ENCODE results near the gene TSFM.

Gene TSFM

GRCh38 chr12:57840726-57841125, 58.1 kb downstream of the TSFM start:
- no peak overlapping the region for H2BK15ac ChIP-seq (replicated peaks; ENCODE audit: low read depth)
- no peak overlapping the region for H3K4me2 ChIP-seq (ENCODE audit: low read length)
- H3K56ac ChIP-seq (ENCODE audit: low read length), result no peak overlapping the region
- H2AK5ac ChIP-seq (ENCODE audit: low read length), result no peak overlapping the region
- no peak overlapping the region for H4K8ac ChIP-seq (ENCODE audit: low read depth, low read length)
- no peak overlapping the region for H3K9ac ChIP-seq (ENCODE audit: low read length)
- H3K18ac ChIP-seq (ENCODE audit: low read length), result no peak overlapping the region
- no peak for DNase-seq
- WGBS (ENCODE audit: extremely low coverage, insufficient coverage, low lambda C conversion rate), result no CpG with 5 or more reads among the region's 3 CpGs
- H3K36me3 ChIP-seq (ENCODE audit: control insufficient read depth, insufficient read depth, low read length), result no peaks in the 10 kb centered on the region
- H3K27ac ChIP-seq (ENCODE audit: low read depth, low read length), result no peak overlapping the region
- peaks cover 32% of the 10 kb centered on the region for H3K4me1 ChIP-seq (ENCODE audit: control insufficient read depth, low read depth, low read length)
- H3K79me1 ChIP-seq (ENCODE audit: low read length), result peaks cover 25% of the 10 kb centered on the region
- no peak overlapping the region for H2BK5ac ChIP-seq (ENCODE audit: low read length)
- no peak overlapping the region for H3K4me3 ChIP-seq (ENCODE audit: low read length)
- no peak overlapping the region for H4K5ac ChIP-seq (ENCODE audit: low read length)
- no peak overlapping the region for H3K23ac ChIP-seq (ENCODE audit: low read length)
- H2BK120ac ChIP-seq (ENCODE audit: low read depth, low read length), result no peak overlapping the region
- H3K79me2 ChIP-seq (ENCODE audit: control insufficient read depth, insufficient read depth, low read length), result peaks cover 94% of the 10 kb centered on the region
- H3K4ac ChIP-seq (ENCODE audit: low read depth, low read length), result no peak overlapping the region
- no peaks in the 10 kb centered on the region for H3K27me3 ChIP-seq (ENCODE audit: insufficient read depth, low read length, poor library complexity)

GRCh38 chr12:57841445-57841844, 58.9 kb downstream of the TSFM start:
- Histone ChIP-seq H3K9ac (ENCODE audit: low read length) (no peak overlapping the region), H3K4me1 (ENCODE audit: control insufficient read depth, low read depth, low read length) (peaks cover 32% of the 10 kb centered on the region), H4K8ac (ENCODE audit: low read depth, low read length) (no peak overlapping the region), H4K5ac (ENCODE audit: low read length) (no peak overlapping the region), H2BK15ac (replicated peaks; ENCODE audit: low read depth) (no peak overlapping the region), H3K27me3 (ENCODE audit: insufficient read depth, low read length, poor library complexity) (no peaks in the 10 kb centered on the region), H3K18ac (ENCODE audit: low read length) (no peak overlapping the region), H3K23ac (ENCODE audit: low read length) (no peak overlapping the region), H3K36me3 (ENCODE audit: control insufficient read depth, insufficient read depth, low read length) (no peaks in the 10 kb centered on the region), H3K4me3 (ENCODE audit: low read length) (no peak overlapping the region), H3K27ac (ENCODE audit: low read depth, low read length) (no peak overlapping the region), H3K79me1 (ENCODE audit: low read length) (peaks cover 19% of the 10 kb centered on the region), H2BK5ac (ENCODE audit: low read length) (no peak overlapping the region), H3K4ac (ENCODE audit: low read depth, low read length) (no peak overlapping the region), H3K4me2 (ENCODE audit: low read length) (no peak overlapping the region), H2BK120ac (ENCODE audit: low read depth, low read length) (no peak overlapping the region), H2AK5ac (ENCODE audit: low read length) (no peak overlapping the region), H3K56ac (ENCODE audit: low read length) (no peak overlapping the region), H3K79me2 (ENCODE audit: control insufficient read depth, insufficient read depth, low read length) (peaks cover 92% of the 10 kb centered on the region)
- no CpG with 5 or more reads among the region's 4 CpGs for WGBS (ENCODE audit: extremely low coverage, insufficient coverage, low lambda C conversion rate)
- DNase-seq, result no peak

DNA sequence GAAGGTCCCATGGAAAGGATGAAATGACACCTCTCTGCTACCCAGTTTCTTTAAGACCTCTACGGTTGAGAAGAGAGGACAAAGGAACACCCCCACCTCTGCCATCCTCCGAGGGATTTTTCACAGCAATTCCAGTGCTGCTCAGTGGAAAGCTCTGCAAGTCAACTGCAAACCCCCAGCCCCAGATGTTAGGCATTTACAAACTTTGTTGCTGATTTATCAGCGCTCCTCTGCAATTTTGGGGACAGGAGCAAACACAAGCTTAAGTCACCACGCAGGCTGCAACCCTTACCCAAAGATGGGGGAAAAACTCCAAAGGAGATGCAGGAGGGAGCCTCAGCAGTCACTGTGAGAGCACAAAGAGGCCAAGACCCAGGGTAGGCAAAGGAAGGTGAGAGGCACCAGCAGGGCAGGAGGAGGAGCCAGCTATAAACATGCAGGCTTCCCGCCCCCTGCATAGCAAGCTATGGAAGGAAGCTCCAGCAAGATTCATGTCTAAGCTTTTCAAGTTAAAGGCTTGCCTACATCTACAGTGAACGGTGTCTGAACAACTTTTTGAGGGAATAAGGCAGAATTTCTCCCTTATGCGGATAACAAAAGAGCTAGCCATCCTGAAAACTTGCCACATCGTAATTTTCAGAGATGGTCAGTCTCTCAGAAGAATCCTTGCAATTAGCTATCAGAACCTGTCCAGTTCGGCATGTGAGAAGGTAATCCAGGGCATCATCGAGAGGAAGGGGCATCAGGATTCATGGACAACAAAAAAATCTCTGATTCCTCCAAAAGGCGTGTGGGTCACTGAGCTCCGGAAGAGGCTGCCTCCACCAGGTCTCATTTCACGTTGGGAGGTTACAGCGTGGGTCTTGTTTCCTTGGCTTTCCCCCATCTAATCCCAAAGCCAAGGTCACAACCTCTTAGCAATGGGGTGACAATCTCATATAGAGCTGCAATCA, 60.0 kb downstream of the TSFM start:
- Histone ChIP-seq H3K4ac (ENCODE audit: low read depth, low read length) (no peak overlapping the region), H2BK15ac (replicated peaks; ENCODE audit: low read depth) (no peak overlapping the region), H4K5ac (ENCODE audit: low read length) (no peak overlapping the region), H2BK5ac (ENCODE audit: low read length) (peak overlapping the region; percentile 61), H3K36me3 (ENCODE audit: control insufficient read depth, insufficient read depth, low read length) (no peaks in the 10 kb centered on the region), H3K27me3 (ENCODE audit: insufficient read depth, low read length, poor library complexity) (no peaks in the 10 kb centered on the region), H3K27ac (ENCODE audit: low read depth, low read length) (peak overlapping the region; percentile 26), H3K79me1 (ENCODE audit: low read length) (peaks cover 17% of the 10 kb centered on the region), H2AK5ac (ENCODE audit: low read length) (no peak overlapping the region), H3K79me2 (ENCODE audit: control insufficient read depth, insufficient read depth, low read length) (peaks cover 82% of the 10 kb centered on the region), H3K4me1 (ENCODE audit: control insufficient read depth, low read depth, low read length) (peaks cover 24% of the 10 kb centered on the region), H3K18ac (ENCODE audit: low read length) (peak overlapping the region; percentile 52), H3K56ac (ENCODE audit: low read length) (peak overlapping the region; percentile 80), H2BK120ac (ENCODE audit: low read depth, low read length) (no peak overlapping the region), H3K4me2 (ENCODE audit: low read length) (peak overlapping the region; percentile 43), H3K4me3 (ENCODE audit: low read length) (no peak overlapping the region), H3K23ac (ENCODE audit: low read length) (no peak overlapping the region), H3K9ac (ENCODE audit: low read length) (peak overlapping the region; percentile 66), H4K8ac (ENCODE audit: low read depth, low read length) (no peak overlapping the region)
- DNase-seq, result peak; percentile 82
- no CpG with 5 or more reads among the region's 14 CpGs for WGBS (ENCODE audit: extremely low coverage, insufficient coverage, low lambda C conversion rate)

DNA sequence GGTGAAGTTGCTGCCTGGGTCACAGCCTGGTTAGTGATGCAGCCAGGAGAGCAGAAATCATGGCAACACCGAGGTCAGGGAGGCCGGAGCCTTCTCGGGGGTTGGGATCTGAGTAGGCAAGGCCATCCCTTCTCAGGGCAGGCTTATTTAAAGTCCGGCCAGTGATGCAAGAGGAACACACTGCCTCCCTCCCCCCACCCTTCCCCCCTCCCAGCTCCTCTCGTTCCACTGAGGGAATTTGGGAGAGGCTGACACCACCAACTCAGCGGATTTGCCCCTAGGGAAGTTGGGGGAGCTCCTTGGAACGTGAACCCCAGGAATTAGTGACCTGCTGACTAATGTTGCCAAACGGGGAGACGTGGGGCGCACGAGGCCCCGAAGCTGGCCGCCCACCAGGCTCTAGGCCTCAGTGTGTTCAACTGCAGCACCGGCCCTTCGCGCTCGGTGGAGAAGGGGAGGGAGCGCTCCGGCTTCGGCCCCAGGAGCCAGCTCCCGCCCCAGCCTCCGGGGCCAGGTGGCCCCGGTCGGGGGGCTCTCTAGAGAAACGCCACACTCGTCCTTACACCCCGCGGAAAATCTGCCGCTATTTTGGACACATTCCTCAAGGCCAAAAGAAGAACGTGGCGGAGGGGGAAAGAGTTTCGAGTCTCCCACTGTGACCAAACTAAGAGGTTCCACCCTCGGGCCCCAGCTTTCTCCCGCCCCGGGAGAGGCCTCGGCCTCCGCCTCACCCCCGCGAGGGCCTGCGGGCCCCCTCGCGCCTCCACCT, 62.3 kb downstream of the TSFM start:
- no peak overlapping the region for H4K8ac ChIP-seq (ENCODE audit: low read depth, low read length)
- peak; percentile 93 for DNase-seq
- H3K79me2 ChIP-seq (ENCODE audit: control insufficient read depth, insufficient read depth, low read length), result peaks cover 62% of the 10 kb centered on the region
- H3K18ac ChIP-seq (ENCODE audit: low read length), result peak overlapping the region; percentile 99
- no peak overlapping the region for H4K5ac ChIP-seq (ENCODE audit: low read length)
- peak overlapping the region; percentile 91 for H3K4ac ChIP-seq (ENCODE audit: low read depth, low read length)
- peak overlapping the region; percentile 42 for H3K4me2 ChIP-seq (ENCODE audit: low read length)
- peak overlapping the region; percentile 94 for H3K23ac ChIP-seq (ENCODE audit: low read length)
- peak overlapping the region; percentile 100 for H3K27ac ChIP-seq (ENCODE audit: low read depth, low read length)
- peak overlapping the region; percentile 54 for H2BK5ac ChIP-seq (ENCODE audit: low read length)
- H3K36me3 ChIP-seq (ENCODE audit: control insufficient read depth, insufficient read depth, low read length), result no peaks in the 10 kb centered on the region
- H3K4me3 ChIP-seq (ENCODE audit: low read length), result peak overlapping the region; percentile 95
- H3K56ac ChIP-seq (ENCODE audit: low read length), result peak overlapping the region; percentile 94
- peaks cover 13% of the 10 kb centered on the region for H3K79me1 ChIP-seq (ENCODE audit: low read length)
- H2BK120ac ChIP-seq (ENCODE audit: low read depth, low read length), result peak overlapping the region; percentile 66
- peak overlapping the region; percentile 96 for H3K9ac ChIP-seq (ENCODE audit: low read length)
- H3K4me1 ChIP-seq (ENCODE audit: control insufficient read depth, low read depth, low read length), result peaks cover 18% of the 10 kb centered on the region
- H3K27me3 ChIP-seq (ENCODE audit: insufficient read depth, low read length, poor library complexity), result no peaks in the 10 kb centered on the region
- no peak overlapping the region for H2BK15ac ChIP-seq (replicated peaks; ENCODE audit: low read depth)
- no CpG with 5 or more reads among the region's 42 CpGs for WGBS (ENCODE audit: extremely low coverage, insufficient coverage, low lambda C conversion rate)
- no peak overlapping the region for H2AK5ac ChIP-seq (ENCODE audit: low read length)

DNA sequence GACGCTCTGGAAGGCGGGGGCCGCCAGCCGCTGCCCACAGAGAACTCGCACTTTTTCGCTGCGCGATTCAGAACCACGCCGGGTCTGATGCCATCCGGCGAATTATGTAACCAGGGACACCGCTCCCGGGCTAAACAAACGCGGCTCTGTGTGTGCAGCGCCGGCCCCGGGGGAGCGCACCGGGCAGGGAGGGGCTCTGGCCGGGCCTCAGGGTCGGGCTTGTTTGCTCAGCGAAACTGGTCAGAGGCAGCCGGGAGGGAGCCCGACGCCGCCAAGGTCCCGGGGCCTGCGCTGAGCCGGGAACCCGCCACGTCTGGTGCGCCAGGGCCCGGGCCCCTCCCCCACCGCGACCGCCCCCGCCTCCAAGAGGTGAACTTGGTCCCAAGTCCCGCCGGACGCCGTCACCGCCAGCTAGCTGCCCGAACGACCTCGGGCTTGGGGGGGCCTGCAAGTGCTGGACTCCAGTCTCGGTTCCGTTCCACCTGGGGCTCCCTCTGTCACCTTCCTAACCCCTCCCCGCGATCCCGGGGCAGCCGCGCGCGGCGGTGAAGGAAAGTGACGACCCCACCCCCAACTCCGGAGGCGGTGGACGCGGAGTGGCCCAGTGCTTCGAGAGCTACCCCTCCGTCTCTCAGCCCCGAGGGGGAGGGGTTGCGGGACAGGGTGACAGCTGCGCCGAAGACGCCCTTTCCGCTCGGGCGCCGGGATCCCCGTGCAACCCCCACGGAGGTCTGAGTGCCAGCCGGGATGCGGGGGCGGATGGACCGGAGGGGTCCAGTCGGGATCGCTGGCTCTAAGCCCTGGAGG, 63.1 kb downstream of the TSFM start:
- H3K9ac ChIP-seq (ENCODE audit: low read length), result peak overlapping the region; percentile 96
- no CpG with 5 or more reads among the region's 81 CpGs for WGBS (ENCODE audit: extremely low coverage, insufficient coverage, low lambda C conversion rate)

More for the DNA sequence above, 63.1 kb downstream of the TSFM start:
- H3K79me2 ChIP-seq (ENCODE audit: control insufficient read depth, insufficient read depth, low read length), result peaks cover 54% of the 10 kb centered on the region
- peak overlapping the region; percentile 100 for H3K27ac ChIP-seq (ENCODE audit: low read depth, low read length)
- H2BK15ac ChIP-seq (replicated peaks; ENCODE audit: low read depth), result no peak overlapping the region
- H3K27me3 ChIP-seq (ENCODE audit: insufficient read depth, low read length, poor library complexity), result no peaks in the 10 kb centered on the region
- peaks cover 7% of the 10 kb centered on the region for H3K79me1 ChIP-seq (ENCODE audit: low read length)
- peak overlapping the region; percentile 89 for H2BK120ac ChIP-seq (ENCODE audit: low read depth, low read length)
- H4K8ac ChIP-seq (ENCODE audit: low read depth, low read length), result no peak overlapping the region
- H4K5ac ChIP-seq (ENCODE audit: low read length), result no peak overlapping the region
- no peak overlapping the region for H2AK5ac ChIP-seq (ENCODE audit: low read length)
- H3K56ac ChIP-seq (ENCODE audit: low read length), result peak overlapping the region; percentile 94
- peak overlapping the region; percentile 95 for H3K4me3 ChIP-seq (ENCODE audit: low read length)
- H3K4me2 ChIP-seq (ENCODE audit: low read length), result peak overlapping the region; percentile 36
- peak overlapping the region; percentile 99 for H3K18ac ChIP-seq (ENCODE audit: low read length)
- peak overlapping the region; percentile 83 for H2BK5ac ChIP-seq (ENCODE audit: low read length)
- DNase-seq, result peak; percentile 83
- no peaks in the 10 kb centered on the region for H3K36me3 ChIP-seq (ENCODE audit: control insufficient read depth, insufficient read depth, low read length)
- peaks cover 14% of the 10 kb centered on the region for H3K4me1 ChIP-seq (ENCODE audit: control insufficient read depth, low read depth, low read length)
- H3K4ac ChIP-seq (ENCODE audit: low read depth, low read length), result peak overlapping the region; percentile 91
- H3K23ac ChIP-seq (ENCODE audit: low read length), result peak overlapping the region; percentile 94
